ENCODE data around the gene LEMD2.

DNA sequence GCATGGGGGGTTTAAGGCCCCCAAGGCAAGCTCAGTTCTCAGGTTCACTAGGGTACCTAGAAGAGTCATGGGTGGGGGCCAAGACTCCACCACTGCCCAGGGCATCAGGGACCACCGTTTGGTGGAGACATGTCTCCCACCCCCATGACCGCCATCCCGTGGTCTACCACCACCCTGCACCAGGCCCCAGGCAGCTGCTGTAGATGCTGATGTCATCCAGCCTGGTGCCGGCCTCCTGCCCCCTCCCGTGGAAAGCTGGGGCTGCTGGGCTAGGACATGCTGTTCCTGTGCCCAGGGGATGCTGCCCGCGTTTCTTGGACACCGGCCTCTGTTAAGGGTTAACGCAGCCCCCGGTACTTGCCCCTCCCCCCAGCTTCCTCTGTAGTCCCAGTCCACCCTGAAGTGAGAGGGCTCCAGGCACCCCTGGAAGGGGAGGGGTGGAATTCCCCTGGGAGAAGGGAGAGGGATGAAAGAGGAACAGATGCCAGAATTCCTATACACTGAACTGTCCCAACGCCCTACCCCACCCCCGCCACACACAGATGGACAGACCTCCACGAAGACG is 42.8 kb downstream of the LEMD2 start:
- TF ChIP-seq KDM1A (IDR thresholded peaks at IDR 0.05; ENCODE audit: low read depth) (no peak), ZC3H11A (IDR thresholded peaks at IDR 0.05) (no peak), JUN (IDR thresholded peaks at IDR 0.05) (no peak), RFX5 (IDR thresholded peaks at IDR 0.05) (no peak), SMC3 (IDR thresholded peaks at IDR 0.05) (no peak), POLR2A (IDR thresholded peaks at IDR 0.05; ENCODE audit: low read length) (no peak), MAZ (IDR thresholded peaks at IDR 0.05; ENCODE audit: borderline replicate concordance, low read depth, low read length) (no peak), POLR2AphosphoS2 (conservative IDR thresholded peaks at IDR 0.05; ENCODE audit: low read length) (no peak)
- TF ChIP-seq, protein P1, sequence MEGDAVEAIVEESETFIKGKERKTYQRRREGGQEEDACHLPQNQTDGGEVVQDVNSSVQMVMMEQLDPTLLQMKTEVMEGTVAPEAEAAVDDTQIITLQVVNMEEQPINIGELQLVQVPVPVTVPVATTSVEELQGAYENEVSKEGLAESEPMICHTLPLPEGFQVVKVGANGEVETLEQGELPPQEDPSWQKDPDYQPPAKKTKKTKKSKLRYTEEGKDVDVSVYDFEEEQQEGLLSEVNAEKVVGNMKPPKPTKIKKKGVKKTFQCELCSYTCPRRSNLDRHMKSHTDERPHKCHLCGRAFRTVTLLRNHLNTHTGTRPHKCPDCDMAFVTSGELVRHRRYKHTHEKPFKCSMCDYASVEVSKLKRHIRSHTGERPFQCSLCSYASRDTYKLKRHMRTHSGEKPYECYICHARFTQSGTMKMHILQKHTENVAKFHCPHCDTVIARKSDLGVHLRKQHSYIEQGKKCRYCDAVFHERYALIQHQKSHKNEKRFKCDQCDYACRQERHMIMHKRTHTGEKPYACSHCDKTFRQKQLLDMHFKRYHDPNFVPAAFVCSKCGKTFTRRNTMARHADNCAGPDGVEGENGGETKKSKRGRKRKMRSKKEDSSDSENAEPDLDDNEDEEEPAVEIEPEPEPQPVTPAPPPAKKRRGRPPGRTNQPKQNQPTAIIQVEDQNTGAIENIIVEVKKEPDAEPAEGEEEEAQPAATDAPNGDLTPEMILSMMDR (IDR thresholded peaks at IDR 0.05) = no peak
- TF ChIP-seq, protein P2, sequence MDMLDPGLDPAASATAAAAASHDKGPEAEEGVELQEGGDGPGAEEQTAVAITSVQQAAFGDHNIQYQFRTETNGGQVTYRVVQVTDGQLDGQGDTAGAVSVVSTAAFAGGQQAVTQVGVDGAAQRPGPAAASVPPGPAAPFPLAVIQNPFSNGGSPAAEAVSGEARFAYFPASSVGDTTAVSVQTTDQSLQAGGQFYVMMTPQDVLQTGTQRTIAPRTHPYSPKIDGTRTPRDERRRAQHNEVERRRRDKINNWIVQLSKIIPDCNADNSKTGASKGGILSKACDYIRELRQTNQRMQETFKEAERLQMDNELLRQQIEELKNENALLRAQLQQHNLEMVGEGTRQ (IDR thresholded peaks at IDR 0.05) = no peak

Measured in A549 (cell line).